GM18861 (cell line): ENCODE data around the gene FLII.

Experiments
- ATAC-seq: cut with Tn5 transposase; IDR thresholded peaks from one replicate; pipeline ENCODE4 v1.9.1; 2021; ENCODE audit not compliant: unreplicated experiment

The FLII gene

DNA sequence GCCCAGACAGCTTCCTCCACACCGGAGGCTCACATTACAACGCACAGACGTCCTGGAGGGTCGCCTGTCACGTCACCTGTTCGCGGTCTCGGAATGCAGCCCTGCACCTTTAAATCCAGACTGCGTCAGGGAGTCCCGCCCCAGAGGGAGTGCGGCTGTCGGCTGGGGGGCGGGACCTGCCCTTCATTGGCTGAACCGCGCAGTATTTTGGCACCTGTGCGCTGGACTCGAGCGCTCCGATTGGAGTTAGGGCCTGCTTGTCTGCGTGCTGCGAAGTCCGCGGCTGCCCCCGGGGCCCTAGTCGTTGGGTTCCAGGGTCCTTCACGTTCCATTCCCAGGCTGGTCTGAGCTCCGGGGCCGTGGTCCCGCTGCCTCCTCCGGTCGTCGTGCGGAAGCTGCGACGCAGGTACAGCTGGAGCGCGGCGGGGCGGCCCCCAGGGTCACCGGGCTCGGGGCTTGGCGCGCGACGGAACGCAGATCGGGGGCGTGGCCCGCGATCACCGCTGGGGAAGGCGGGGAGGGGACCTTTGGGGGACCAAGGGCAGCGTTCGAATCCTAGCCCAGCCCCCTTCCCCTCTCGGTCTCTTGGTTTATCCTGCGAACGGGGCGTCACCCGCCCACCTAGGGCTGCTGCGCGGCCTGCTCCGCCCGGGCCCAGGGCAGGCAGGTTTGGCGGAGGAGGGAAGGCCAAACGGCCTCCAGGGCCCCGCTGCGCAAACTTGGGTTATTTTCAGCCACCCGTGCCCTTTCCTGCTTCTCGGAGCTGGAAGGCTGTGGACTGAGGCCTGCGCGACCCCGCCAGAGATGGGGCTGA is 2.0 kb upstream of the FLII start, which contains the start of gene MIEF2:
MIEF2 (plus strand) TSS at position 331 of the 814 bp plus-strand sequence. CDS start 2,059 bp downstream, outside the sequence.
- ATAC-seq = peak; percentile 62

DNA sequence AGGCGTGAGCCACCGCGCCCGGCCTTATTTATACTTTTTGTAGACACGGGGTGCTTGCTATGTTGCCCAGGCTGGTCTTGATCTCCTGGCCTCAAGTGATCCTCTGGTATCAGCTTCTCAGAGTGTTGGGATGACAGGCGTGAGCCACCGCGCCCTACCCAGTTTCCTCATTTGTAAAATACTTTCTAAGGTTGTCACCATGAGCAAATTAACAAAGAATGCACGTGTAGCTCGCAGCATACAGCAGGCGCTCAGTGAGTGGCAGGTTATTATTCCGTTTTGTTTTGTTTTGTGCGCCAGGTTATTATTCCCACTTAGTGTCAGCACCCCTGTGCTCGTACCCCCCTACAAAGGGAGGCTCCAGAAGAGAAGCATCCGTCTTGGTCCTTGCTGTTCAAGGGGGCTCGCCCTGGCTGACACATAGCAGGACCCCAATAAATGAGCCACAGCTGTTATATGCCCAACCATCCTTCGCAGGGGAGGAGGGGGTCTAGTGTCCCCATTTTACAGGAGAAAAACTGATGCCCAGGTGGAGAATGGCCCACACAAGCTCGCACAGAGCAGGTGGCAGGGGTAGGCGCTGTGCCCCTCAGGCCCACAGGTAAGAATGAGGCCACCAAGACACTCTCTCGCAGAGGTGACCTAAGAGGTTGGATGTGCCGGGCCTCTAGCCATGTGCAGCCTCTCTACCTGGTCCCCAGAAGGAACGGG is 1.2 kb upstream of the FLII start:
- no peak for ATAC-seq

DNA sequence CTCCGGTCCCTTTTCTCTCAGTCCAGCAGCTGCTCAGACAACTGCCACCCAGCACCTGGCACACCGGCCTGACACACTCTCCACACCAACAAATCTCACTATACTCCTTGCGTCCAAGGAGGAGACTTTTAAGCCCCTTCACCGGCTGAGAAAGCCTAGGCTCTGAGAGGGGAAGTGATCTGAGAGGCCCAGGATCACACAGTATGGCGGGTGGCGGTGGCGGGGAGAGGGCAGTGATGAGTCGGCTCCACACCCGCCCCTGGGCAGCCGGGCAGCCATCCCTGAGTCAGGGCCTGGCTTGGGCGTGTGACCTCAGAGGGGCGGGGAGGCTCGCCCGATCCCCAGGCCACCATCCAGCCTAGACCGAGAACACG is 569 bp downstream of the FLII start:
- no peak for ATAC-seq

DNA sequence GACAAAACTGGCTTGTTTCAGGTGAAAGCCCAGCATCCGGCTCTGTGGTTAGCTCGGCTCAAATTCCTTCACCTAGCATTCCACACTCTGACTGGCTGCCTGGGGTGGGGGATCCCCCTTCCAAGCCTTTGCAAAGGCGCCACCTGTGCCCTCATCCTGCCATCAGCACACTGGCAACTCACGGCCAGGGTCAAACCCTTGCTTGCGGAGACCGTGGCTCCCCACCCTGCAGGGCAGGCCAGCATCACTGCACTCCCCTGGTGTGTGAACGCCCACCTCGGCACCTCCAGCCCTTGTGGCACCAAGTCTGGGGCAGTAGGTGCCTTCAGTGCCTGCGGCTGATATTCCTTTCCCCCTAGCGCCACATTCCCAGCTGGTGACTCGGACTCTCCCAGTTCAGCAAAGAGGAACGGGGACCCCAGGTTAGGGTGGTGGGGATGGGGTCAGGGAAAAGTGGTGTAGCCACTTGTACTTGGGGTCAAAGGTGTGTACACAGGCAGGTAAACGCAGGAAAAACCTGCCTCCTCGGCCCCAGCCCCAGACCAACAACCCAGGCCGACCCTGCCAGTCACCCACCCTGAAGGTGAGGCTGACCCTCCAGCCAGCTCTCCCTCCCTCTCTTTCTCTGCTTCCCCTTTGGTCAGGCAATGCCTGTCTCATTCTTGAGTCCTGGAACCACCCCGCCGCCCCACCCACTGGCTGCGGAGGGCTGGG is 1.1 kb downstream of the FLII start:
- ATAC-seq = no peak

DNA sequence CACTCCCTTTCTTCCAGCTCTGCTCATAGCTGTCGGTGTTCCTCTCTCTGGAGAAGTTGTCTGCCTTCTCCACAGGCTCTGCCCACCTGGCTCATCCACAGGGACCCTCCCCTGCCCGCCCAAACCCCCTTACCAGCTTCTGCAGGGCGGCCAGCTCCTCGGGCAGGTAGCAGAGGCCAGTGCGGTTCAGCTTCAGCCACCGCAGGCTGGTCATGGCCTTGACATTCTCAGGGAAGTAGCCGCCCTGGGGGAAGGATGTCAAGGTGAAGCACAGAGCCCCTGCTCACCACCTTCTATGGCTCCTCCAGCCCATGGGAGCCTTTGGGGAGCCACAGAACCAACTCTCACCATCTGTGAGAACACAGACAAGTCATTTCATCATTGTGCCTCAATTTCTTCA is 1.8 kb downstream of the FLII start:
- ATAC-seq = no peak

DNA sequence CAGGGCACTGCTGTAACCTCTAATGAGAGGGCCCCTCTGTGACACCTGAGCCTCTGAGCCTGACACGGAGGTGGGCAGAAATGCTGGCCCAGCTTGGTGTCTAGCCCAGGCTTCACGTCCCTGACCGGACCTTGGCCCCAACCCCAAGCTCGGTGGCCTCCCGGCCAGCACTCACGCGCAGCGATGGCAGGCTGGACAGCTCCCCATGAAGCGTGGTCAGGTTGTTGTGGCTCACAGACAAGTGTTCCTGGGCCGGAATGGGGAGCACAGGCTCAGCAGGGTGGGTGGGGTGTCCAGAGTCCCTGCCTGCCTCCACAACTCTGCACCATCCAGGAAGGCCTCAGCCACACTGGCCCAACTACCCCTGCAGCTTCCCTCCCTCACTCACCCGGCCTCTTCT is 2.2 kb downstream of the FLII start:
- no peak for ATAC-seq

DNA sequence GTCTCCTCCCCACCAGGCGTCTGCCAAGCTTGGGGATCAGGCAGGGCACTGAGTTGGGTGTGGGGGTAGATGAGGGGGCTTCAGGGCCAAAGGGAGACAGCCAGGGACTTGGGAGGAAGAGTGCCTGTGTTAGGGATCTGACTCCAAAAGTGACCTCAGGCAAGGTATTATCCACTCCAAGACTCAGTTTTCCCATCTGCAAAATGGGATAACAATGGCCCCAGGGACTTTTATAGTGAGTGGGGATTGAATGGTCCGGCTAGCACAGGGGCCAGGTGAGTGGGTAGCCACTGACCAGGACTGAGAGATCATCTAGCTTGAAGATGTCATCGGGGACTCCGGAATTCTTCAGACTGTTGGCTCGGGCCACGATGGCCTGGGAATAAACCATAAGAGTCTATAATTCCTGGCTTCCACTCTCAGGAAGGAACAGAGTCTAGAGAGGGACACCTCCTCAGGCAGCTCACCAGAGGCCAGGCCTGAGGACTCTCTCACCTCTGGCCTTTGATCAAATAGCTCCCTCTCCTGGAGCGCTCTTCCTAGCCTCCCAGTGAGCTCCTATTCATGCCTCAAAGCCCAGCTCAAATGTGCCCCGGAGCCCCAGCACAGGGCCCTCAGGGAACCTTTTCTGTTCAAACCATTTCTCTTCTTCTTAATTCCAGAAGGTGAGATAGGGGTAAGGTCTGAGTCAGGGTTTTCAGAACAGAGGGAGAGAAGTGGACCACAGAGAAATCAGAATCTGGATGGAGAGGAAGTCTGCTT is 3.5 kb downstream of the FLII start:
- ATAC-seq = no peak

DNA sequence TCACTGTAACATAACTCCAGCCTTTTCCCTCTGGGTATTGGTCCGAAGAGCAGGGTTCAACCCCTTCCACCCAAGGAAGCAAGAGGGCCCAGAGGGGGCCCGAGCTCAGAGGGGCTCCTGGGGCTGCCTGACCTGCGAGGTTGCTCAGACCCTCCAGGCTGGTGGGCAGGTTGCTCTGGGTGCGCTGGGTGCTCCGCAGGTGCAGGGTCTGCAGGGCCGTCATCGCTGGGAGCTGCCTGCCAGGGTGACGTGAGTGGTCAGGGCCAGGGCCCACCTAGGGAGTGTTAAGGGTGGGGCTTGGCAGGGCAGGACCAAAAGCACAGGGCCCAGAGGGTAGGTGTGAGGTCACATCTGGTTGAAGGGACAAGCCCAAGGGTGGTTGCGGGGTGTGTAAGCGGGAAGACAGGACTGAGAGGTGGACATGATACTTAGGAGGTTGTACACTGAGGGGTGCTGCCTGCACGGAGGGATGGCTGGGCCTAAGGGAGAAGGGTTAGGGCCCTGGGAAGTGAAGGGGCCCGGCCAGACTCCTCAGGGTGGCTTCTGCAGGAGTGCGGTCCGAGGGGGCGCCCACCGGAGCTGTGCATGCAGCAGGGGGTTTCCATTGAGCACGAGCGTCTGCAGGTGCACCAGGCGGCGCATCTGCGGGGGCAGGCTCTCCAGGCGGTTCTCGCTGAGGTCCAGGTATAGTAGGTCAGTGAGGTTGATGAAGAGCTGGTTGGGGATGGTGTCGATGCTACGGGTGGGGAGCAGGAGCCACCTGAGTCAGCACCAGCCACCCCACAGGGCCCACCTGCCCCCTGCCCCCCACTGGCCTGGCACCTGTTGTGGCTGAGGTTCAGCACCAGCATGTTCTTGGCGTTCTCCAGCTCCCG is 4.4 kb downstream of the FLII start:
- no peak for ATAC-seq

DNA sequence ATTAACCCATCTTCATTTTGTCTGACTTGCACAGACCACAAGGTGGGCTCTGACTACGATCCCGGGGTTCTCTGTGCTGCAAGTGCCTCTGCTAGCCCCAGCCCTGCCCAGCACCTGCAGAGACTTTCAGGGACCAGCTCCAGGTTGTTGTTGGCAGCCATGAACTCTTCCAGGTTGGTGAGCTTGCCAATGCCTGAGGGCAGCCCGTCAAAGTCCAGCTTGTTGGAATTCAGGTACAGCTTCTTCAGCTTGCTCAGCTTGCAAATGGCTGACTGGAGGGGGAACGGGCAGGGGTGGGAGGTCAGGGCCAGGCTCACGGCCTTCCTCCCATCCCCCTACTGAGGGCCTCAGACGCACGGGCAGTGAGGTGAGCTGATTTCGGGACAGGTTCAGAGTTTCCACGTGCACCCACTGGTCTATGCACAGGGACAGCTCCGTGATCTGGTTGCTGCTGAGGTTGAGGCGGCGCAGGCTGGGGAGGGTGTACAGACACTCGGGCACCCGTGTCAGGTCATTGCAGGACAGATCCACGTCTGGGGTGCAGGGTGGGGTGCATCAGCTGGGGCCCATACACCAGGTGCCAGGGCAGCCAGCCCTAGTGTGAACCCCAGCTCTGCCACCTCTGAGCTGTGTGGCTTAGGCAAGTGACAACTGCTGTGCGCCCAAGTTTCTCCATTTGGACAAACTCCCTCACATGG is 5.2 kb downstream of the FLII start:
- no peak for ATAC-seq

DNA sequence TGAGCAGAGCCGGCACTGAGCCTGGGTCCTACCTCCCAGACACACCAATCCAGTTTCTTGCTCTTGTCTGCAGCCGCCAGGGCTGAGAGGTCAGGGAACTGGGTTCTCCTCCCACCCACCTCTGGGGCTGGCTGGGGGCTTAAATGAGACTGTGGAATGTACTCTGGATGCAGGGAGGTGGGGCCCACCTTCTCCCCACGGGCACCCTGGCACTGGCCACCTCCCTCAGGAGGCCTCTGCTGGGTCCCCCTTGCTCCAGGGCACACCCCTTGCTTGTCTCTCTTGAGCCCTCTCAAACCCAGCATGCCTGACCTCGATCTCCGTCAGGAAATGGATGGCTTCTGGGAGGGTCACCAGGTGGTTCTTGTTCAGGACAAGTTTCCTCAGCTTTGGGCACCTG is 6.4 kb downstream of the FLII start:
- no peak for ATAC-seq

DNA sequence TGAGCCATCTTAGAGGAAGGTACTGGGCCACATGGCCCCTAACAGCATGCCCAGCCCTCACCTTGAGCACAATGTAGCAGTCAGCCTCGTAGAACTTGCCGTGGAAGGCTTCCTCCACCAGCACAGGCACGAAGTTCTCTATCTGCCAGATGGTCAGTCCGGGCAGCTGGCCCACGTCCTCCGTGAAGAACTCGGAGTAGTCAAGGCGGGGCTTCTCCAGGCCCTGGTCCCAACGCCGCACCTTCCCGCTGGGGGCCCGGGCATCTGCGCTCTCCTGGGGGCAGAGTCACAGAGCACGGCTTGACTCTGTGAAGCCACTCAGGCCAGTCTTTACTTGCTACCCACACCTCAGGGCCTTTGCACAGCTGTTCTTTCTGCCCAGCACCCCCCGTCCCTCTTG is 7.3 kb downstream of the FLII start:
- ATAC-seq = no peak

DNA sequence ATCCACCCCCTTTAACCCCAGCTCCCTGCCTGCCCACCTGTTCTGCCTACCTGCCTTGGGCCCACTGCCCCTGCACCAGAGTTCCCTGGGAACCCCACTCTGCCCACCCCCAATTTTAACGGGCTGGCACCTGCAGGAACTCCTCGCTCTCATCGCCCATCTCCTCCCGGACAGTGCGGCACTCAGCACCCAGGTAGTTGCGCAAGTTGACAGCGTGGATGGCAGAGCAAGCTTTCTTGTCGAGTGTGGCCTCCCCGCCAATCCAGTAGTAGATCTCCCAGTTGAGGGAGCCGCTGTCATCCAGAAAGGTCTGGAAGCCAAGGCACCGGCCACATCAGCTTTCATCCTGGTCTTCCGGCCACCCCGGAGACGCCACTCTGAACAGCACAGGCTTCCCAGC is 7.8 kb downstream of the FLII start:
- no peak for ATAC-seq

DNA sequence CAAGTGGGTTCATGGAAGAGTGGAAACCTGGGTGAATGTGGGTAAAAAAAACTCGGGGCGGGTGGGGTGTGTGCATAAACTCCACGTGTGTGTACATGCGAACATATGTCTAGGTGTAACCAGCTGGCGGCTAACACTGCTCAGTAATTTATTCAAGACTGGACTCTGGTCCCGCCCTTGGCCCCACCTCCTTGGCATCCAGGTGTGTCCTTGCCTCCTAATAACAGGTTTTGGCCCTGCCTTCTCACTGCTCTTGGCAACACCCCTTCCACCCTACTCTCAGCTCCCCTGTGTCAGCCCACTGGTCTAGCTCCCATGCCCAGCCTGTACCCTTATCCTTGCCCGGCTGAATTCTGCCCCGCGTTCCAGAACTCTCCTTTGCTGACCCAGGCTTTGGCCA is 8.3 kb downstream of the FLII start:
- ATAC-seq = no peak

DNA sequence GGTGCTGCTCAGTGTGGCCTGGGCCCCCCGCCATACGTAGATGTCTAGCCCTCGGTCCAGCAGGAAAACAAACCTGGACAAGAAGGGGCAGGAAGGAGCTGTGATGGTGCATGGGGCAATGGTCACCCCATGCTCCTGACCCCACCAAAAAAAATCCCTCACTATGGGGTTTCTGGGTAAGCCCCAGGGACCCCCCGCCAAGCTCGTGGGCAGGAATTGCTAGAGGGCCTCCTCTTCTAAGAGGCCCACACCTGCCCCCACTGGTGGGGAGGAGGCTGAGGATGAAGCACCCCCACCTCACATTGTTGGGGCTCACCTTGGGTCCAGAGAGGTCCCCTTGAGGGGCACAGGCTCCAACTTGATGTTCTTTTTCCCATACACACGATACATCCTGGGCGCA is 9.7 kb downstream of the FLII start:
- no peak for ATAC-seq

DNA sequence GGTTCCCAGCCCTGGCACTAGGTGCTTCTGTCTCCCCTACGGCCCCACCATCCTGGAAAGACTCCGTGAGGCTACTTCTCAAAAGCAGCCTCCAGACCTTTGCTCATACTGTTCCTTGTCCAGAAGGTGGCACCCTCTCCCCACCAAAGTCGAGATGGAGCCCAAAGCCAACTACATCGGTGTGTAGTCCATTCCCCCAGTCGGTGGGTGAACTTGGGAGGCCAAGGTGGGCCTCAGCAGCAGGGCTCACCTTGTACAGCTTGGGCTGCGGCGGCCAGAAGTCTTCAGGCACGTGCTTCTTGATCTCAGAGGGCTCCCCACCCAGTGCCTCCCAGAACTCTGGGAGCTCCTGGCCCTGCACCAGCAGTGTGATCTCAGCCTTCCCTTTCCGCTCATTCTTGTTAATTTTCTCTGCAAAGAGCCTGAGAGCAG is 10.2 kb downstream of the FLII start:
- no peak for ATAC-seq

DNA sequence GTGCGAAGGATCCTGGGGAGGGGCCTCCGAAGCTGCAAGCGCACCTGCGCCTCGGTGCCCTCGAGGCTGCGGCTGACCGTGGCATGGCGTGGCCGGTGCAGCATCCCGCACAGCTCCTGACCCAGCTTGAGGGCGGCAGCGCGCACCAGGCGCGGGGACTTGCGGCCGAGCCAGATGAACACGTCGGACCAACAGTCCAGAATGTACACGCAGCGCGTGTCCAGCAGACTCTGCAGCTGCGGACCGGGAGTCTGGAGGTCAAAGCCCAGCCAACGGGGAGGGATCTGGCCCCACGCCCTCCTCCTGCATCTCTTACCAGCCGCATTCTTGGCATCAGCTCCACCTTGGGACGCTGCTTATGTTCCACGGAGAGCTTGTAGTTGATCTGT is 10.9 kb downstream of the FLII start:
- no peak for ATAC-seq

DNA sequence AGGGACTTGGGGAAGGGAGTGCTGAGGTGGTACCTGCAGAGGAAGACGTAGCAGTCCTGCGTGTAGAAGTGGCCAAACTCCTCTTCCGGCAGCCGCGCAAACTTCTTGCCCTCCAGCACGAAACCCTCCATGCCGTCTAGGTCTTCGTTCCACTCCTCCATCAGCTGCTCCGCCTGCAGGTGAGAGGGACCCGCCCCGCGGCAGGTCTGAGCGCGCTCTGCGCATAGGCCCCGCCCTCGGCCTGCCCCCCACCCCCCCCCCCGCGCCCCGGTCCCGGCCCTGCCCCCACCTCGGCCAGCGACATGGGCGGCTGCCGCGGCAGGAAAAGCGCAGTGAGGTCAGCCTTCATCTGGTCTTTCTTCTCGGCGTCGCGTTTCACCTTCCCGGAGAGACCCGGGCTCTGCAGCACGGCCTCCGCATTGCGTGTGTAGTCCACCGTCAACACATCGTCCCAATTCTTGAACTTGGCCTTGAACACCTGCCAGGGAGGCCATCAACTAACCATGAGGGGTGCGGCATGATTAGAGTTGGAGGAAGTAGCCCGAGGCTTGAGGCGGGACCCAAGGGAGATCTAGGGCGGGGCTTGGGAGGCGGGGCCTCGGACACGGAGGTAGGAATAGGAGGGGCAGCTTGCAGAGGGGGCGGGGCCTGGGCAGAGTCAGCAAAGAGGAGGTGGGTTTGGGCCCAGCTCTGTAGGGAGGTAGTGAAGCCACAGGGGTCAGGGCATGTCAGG is 11.5 kb downstream of the FLII start:
- no peak for ATAC-seq

DNA sequence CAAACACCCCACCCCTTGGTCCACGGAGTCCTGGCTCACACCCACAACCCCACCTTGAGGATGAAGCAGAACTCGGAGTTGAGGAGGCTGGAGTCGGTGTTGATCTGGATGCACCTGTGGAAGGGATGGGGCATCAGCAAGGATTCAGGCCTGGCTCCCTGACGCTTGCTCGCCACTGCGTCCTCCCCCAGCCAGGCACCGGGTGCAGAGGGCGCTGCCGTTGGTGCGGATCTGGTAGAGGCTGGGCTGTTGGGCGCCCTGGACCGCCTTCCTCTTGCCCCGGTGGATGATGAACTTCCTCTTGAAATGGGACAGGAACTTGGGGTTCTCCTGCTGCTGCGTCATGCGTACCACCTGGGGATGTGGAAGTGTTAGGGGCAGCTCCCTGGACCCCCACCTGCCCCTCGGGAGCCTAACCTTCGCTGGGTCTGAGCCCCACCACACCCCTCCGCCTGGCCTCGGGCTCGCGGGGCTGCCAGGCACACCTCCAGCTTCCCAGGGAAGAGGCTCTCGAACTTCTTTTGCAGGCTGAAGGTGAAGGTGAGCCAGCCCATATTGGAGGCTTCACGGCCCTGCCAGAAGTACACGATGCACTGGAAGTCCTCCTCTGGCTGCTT is 12.3 kb downstream of the FLII start:
- no peak for ATAC-seq
